ENCODE results near the gene IFNE.
"Not testable (repeated sequence)": the region's sequence is repeated elsewhere in the genome, so short reads cannot be mapped to it uniquely, and the experiment has no call there.

IFNE gene

GRCh38 chr9:21499912-21500311 is 17.8 kb upstream of the IFNE start:
- no peak for DNase-seq (ENCODE audit: low read depth in 3 of 3, low spot score in 1 of 3)

GRCh38 chr9:21491756-21492155 is 9.6 kb upstream of the IFNE start:
- no peak for DNase-seq (ENCODE audit: low read depth in 3 of 3, low spot score in 1 of 3)

- no peak for DNase-seq (ENCODE audit: low read depth in 3 of 3, low spot score in 1 of 3)
These were observed 550 bp downstream of the IFNE start for GRCh38 chr9:21481470-21482056.

- DNase-seq (ENCODE audit: low read depth in 3 of 3, low spot score in 1 of 3) = no peak
These were observed 2.9 kb downstream of the IFNE start for GRCh38 chr9:21479152-21479702.

- no peak for DNase-seq (ENCODE audit: low read depth in 3 of 3, low spot score in 1 of 3)
These were observed 4.6 kb downstream of the IFNE start for GRCh38 chr9:21477466-21477865.

DNA sequence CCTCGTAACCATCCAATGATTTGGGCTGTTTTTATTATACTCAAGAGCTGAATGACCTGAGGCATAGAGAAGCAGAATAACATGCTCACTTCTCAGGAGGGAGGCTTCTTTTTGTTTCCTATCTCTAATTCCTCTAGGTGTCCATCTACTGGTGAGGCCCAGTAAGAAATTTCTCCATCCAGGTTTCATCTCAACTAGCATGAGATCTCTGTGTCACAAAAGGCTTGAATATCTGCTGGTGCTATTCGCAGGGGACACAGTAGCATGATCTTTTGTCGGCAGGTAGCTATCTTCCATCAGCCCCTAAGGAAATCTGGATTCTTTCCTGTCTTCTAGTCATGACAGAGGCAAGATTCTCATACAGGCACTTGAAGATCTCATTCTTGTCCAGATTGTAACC is 8.9 kb downstream of the IFNE start:
- DNase-seq (ENCODE audit: low read depth in 3 of 3, low spot score in 1 of 3) = no peak

- DNase-seq (ENCODE audit: low read depth in 3 of 3, low spot score in 1 of 3) = no peak
These were observed 12.0 kb downstream of the IFNE start for GRCh38 chr9:21470126-21470525.

DNA sequence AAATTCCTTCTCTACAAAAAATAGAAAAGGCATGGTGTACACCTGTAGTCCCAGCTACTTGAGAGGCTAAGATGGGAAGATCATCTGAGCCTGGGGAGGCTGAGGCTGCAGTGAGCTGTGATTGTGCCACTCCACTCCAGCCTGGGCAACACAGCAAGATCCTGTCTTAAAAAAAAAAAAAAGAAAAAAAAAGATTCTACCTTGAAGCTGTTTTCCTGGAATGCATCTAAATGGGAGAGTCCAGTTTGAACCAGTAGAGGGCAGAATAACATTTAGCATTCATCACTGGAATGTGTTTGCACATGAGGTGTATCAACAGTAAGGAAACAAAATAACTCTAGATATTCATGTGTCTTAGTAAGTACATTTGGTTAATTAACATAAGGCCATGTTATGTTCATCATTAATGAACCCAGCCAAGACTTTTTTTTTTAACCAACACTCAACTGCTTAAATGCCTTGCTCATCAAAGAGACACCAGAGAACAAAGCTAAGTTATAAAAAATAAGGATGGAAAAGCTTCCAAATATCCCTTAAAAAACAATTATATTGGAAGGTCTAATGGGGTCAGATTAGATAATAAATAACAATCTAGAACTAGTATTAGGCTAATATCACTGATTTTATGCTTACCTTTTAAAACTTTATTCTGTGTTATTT is 16.1 kb downstream of the IFNE start:
- DNase-seq (ENCODE audit: low read depth in 3 of 3, low spot score in 1 of 3) = no peak

GRCh38 chr9:21465138-21465537 is 17.0 kb downstream of the IFNE start:
- no peak for DNase-seq (ENCODE audit: low read depth in 3 of 3, low spot score in 1 of 3)

GRCh38 chr9:21461377-21461776 is 20.7 kb downstream of the IFNE start:
- no peak for DNase-seq (ENCODE audit: low read depth in 3 of 3, low spot score in 1 of 3)

- DNase-seq (ENCODE audit: low read depth in 3 of 3, low spot score in 1 of 3) = no peak
These were observed 26.8 kb downstream of the IFNE start for GRCh38 chr9:21455320-21455719.

DNA sequence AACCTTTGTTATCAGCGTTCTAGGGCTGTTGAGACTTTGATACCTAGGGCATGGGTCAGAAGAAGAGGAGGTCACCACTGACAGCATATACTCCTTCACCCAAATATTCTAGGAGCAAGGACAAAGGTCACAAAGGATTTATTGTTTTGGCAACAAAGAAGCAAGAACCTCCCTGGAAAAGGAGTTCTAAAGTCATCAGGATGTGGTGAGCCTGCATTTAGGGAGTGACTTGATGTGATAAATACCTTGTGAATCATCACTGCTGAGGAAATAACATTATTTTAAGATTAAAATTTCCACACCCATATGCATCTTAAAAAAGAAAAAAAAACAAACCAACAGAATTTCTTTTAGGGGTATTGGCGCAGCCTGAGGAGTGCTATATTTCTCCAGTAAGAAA is 28.0 kb downstream of the IFNE start:
- DNase-seq (ENCODE audit: low read depth in 3 of 3, low spot score in 1 of 3) = no peak

- DNase-seq (ENCODE audit: low read depth in 3 of 3, low spot score in 1 of 3) = no peak
These were observed 29.4 kb downstream of the IFNE start for GRCh38 chr9:21452681-21453080.

DNA sequence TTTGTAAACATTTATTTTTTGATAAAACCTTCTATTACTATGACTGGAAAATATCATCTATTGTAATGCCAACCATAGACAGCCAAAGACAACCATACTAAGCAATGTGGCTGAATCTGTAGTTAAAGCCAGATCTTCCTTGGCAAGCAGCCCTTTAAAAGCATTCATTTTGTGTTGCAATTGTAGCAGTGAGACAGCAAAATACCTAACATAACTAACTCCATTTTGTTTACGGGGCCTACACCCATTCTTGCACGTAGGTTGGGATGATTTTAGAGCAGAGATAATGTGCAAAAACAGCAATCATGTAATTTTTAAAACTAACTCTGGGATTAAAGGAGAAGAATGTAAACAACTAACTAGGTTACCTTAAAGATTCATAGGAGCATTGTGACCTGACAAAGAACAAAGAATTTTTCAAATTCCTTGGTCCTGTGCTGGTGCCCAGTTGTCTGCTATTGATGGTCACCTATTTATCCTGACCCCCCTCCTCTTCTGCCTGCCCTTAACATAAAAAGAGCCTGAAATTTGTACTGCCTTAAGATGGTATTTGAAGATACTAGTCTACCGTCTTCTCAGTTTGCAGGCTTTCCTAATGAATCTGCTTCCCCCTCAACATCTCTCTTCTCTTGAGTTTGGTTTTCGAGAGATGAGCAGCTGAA is 31.2 kb downstream of the IFNE start:
- no peak for DNase-seq (ENCODE audit: low read depth in 3 of 3, low spot score in 1 of 3)

- DNase-seq (ENCODE audit: low read depth in 3 of 3, low spot score in 1 of 3) = not testable (repeated sequence)
These were observed 32.8 kb downstream of the IFNE start for GRCh38 chr9:21449312-21449711.

- DNase-seq (ENCODE audit: low read depth in 3 of 3, low spot score in 1 of 3) = no peak
These were observed 38.1 kb downstream of the IFNE start for GRCh38 chr9:21443849-21444625.

DNA sequence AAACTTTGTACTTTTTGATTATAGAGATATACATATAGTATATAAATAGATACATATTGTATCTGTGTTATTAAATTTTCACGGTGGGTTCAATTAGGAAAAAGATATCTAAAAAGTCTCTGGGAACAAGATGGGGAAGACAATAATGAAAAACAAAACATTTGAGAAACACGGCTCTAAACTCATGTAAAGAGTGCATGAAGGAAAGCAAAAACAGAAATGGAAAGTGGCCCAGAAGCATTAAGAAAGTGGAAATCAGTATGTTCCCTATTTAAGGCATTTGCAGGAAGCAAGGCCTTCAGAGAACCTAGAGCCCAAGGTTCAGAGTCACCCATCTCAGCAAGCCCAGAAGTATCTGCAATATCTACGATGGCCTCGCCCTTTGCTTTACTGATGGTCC is 42.0 kb downstream of the IFNE start, which contains the start of gene IFNA1:
Gene IFNA1, plus strand, starts transcription at position 301 of the 400 bp plus-strand sequence. Its CDS starts 69 bp downstream, at position 370.
- no peak for DNase-seq (ENCODE audit: low read depth in 3 of 3, low spot score in 1 of 3)

- DNase-seq (ENCODE audit: low read depth in 3 of 3, low spot score in 1 of 3) = not testable (repeated sequence)
These were observed 47.1 kb downstream of the IFNE start for GRCh38 chr9:21435015-21435383.

- DNase-seq (ENCODE audit: low read depth in 3 of 3, low spot score in 1 of 3) = no peak
These were observed 47.7 kb downstream of the IFNE start for GRCh38 chr9:21434202-21435014.

- DNase-seq (ENCODE audit: low read depth in 3 of 3, low spot score in 1 of 3) = no peak
These were observed 49.3 kb downstream of the IFNE start for GRCh38 chr9:21432672-21433425.
